Daoy (cell line): ENCODE results near the gene CFAP298. TPM values are rescaled to one million over a fixed set of nuclear protein-coding genes. Genes with fewer than 3 reads are reported as not detected.

Experiments
- DNase-seq: peaks from one replicate; pipeline ENCODE4 v3.0.0-alpha.2; 2015; ENCODE audit warnings: low read depth
- total RNA-seq: library from RNA; depleted of rRNA; stranded (reverse); fragments of >200 nt; shearing (Covaris generic); gene quantifications from 2 replicates; pipeline ENCODE4 v1.2.3, GENCODE V29; 2014

The CFAP298 gene
- total RNA-seq, 1 experiment from 2014 or later: 90.3 TPM

DNA sequence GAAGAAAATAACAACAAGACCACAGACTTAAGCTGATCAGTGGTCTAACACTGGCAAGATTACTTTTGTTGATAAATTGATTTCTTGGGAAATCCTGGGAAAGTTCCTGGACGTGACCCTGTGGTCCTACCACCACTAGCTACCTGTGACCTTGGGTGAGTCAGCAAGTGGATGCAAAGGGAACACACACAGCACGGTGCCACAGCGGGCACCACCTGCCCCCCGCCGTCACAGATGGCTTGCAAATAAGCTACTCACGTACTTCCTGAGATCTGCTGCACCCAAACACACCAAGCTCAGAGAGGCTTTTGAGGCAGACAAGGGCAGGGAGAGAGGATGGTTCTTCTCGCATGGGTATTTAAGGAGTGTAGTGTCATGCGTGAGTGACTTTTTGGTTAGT lies 12.7 kb downstream of the CFAP298 start:
- no peak for DNase-seq

DNA sequence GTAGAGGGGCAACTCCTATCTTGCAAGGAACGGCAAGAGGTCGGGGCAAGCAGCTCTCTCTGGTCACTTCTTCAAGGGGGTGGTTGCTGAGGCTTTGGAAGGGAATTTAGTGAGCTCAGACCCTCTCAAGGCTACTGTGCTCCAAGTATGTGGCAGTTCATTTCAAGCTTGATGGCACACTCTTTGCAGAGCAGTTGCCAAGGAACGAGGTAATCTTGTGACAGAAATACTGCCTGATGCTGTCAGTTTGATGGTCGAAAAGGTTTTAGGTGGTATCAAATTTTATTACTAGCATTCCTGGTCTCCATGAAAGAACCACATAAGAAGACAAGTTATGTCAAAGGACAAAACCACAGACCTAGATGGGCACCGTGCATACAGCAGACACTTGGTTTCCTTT lies 13.1 kb downstream of the CFAP298 start:
- no peak for DNase-seq

- peak; percentile 85 for DNase-seq
These were observed 15.0 kb downstream of the CFAP298 start for GRCh38 chr21:32597205-32597604.

DNA sequence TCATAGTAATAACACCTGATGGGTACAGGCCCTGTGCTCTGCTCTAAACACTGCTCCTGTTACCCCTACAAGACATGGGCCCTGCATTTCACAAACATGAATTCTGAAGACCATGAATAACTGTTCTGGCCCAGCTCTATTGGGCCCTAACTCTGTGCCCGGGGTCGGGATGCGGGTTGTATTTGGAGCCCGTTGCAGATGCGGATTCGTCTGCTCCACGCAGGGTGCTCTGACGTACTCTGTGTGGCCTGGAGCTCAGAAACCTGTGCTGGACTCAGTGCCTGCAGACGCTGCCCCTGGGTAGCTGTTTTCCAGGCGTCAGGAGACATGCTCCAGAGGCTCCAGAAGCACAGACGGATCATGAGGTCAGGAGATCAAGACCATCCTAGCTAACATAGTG lies 16.7 kb downstream of the CFAP298 start:
- no peak for DNase-seq

GRCh38 chr21:32593690-32594089 lies 18.5 kb downstream of the CFAP298 start:
- no peak for DNase-seq

- no peak for DNase-seq
These were observed 19.2 kb downstream of the CFAP298 start for GRCh38 chr21:32592929-32593502.

DNA sequence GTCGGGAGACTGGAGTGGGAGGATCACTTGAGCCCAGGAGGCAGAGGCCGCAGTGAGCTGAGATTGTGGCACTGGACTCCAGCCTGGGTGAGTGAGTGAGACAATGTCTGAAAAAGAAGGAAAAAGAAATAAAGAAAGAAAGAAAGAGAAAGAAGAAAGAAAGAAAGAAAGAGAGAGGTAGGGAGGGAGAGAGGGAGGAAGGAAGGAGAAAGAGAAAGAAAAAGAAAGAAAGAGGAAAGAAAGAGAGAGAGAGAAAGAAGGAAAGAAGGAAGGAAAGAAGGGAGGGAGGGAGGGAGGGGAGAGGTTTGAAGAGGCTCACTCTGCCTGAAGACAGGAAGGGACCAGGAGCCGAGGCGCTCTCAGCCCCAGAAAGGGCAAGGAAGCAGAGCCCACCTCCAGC lies 22.0 kb downstream of the CFAP298 start:
- DNase-seq: no peak

DNA sequence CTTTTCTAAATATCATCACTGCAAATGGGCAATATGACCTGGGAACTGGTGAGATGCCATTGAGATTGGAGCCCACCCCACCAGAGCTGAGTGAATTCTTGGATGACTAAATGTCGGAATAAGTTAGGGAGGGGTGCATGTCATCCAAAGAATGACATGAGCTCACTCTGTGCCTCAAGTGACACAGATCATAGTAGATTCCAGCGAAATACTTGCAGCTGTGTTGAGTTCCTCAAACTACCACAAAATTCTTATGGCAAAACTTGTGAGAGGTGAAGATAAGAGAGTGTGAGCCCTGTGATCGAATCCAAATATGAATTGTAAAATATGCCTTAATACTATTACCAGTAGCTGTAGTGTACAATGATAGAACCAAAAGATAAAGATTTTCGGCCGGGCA lies 24.5 kb downstream of the CFAP298 start:
- DNase-seq: no peak

- no peak for DNase-seq
These were observed 25.1 kb downstream of the CFAP298 start for GRCh38 chr21:32587120-32587519.

GRCh38 chr21:32585970-32586369 lies 26.2 kb downstream of the CFAP298 start:
- no peak for DNase-seq

- DNase-seq: no peak
These were observed 27.0 kb downstream of the CFAP298 start, which contains the start of gene TCP10L for GRCh38 chr21:32585042-32585710. Gene TCP10L (minus strand): TSS chr21:32585523. CDS start chr21:32584304, 1,219 bp downstream.

GRCh38 chr21:32584472-32584871 lies 27.7 kb downstream of the CFAP298 start:
- DNase-seq: no peak

DNA sequence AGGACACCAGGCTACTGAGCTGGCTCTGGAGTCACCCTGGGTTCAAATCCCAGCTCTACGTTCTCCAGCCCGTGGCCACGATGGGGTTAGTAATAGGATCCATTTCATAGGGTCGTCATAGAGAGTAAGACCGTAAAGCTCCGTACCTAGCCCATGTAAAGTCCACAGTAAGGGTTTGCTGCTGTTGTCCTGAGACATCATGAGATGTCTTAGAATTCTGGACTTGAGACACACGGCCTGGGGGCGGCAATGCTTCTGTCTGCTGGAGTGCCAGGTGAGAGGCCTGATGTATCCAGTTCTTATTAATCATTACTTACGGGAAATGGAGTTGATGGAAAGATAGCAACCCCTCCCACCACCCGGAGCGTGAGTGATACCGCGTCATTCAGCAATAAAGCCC lies 30.4 kb downstream of the CFAP298 start:
- DNase-seq: no peak

DNA sequence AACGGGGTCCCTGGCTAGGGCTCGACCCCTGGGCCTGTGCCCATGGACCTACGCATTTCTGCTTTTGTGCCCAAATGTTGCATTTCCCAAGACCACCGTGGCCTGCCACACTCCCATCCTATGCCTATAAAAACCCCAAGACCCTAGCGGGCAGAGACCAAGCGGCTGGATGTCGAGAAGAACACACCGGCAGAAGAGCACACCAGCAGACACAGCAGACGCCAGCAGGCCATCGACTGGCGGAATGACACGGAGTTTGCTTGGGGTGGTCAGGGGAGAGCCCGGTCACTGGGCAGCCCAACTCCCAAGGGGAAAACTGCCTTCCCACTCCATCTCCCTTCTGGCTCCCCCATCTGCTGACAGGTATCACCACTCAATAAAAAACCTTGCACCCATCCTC lies 31.2 kb downstream of the CFAP298 start:
- DNase-seq: no peak

- DNase-seq: peak; percentile 53
These were observed 34.0 kb downstream of the CFAP298 start for GRCh38 chr21:32578107-32578691.

DNA sequence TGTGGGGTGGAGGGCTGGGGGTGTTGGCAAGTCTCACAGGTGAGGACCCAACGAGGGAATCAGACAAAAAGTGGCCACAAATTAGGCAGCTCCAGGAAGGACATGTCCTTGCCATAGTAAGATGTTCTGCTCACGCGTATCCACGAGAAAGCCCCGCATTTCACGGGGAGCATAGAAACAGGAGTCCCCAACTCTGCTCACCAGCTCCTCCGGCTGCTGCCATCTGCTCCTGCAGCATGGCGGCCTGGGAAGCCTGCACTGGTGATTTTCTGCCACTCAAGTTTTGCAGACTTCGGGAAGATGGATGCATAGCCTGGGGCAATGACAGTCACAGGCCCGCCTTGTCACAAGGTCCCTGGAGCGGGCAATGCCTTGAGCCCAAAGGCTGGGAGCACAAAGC lies 36.2 kb downstream of the CFAP298 start:
- DNase-seq: no peak

- DNase-seq: no peak
These were observed 36.9 kb downstream of the CFAP298 start for GRCh38 chr21:32574946-32575925.

- peak; percentile 23 for DNase-seq
These were observed 39.4 kb downstream of the CFAP298 start for GRCh38 chr21:32572574-32573420.

- no peak for DNase-seq
These were observed 41.7 kb downstream of the CFAP298 start for GRCh38 chr21:32570456-32570855.

GRCh38 chr21:32569261-32570230 lies 42.6 kb downstream of the CFAP298 start:
- DNase-seq: peak; percentile 86
